H1 (cell line): ENCODE results near the gene CALY. TPM values are rescaled to one million over a fixed set of nuclear protein-coding genes. Genes with fewer than 3 reads are reported as not detected.

Experiments used
- CTCF ChIA-PET: fragments of 300-600 bp; sonication (Branson Sonifier 250); formaldehyde crosslinking; loops from one replicate; lab custom pipeline; 2021; ENCODE audit not compliant: partially characterized antibody; lab: Charles Lee
- POLR2A ChIA-PET: fragments of 300-600 bp; sonication (Branson Sonifier 250); formaldehyde crosslinking; loops from one replicate; lab custom pipeline; 2021; ENCODE audit warnings: inconsistent platforms; ENCODE audit not compliant: partially characterized antibody; lab: Charles Lee
- DNase-seq, 2 experiments: peaks; one replicate each; pipeline versions ENCODE4 v3.0.0 to v3.0.0-alpha.2; 2010 to 2022; ENCODE audit warnings: low spot score in 2 of 2, low read depth in 1 of 2, mixed read lengths in 1 of 2
- FAIRE-seq: peaks from 2 replicates; lab custom pipeline; 2011; peaks lifted over from hg19 to GRCh38; lab: Jason Lieb, UNC
- H2AFZ ChIP-seq: 2 replicates; pipeline ENCODE4 v1.8.1; 2012; ENCODE audit warnings: low read length, inconsistent platforms
- H2AK5ac ChIP-seq: 2 replicates; pipeline ENCODE4 v1.6.1; 2013; ENCODE audit warnings: low read depth, low read length
- H2BK120ac ChIP-seq: replicated peaks from 2 replicates; pipeline ENCODE3; 2013; ENCODE audit warnings: low read depth, low read length, inconsistent platforms
- H2BK12ac ChIP-seq: 2 replicates; pipeline ENCODE4 v1.6.1; 2013; ENCODE audit warnings: low read depth, low read length
- H2BK15ac ChIP-seq: 2 replicates; pipeline ENCODE4 v1.6.1; 2013; ENCODE audit warnings: low read length
- H2BK20ac ChIP-seq: 2 replicates; pipeline ENCODE4 v1.6.1; 2013; ENCODE audit warnings: low read length
- H2BK5ac ChIP-seq: 2 replicates; pipeline ENCODE4 v1.6.1; 2013; ENCODE audit warnings: low read depth, low read length
- H3K14ac ChIP-seq: 2 replicates; pipeline ENCODE4 v1.6.1; 2013; ENCODE audit warnings: inconsistent platforms; ENCODE audit not compliant: insufficient read length
- H3K18ac ChIP-seq: 2 replicates; pipeline ENCODE4 v1.6.1; 2013; ENCODE audit warnings: low read length; ENCODE audit errors: extremely low read depth
- H3K23ac ChIP-seq: 2 replicates; pipeline ENCODE4 v1.6.1; 2013; ENCODE audit warnings: inconsistent platforms; ENCODE audit not compliant: insufficient read length
- H3K23me2 ChIP-seq: 2 replicates; pipeline ENCODE4 v1.6.1; 2013; ENCODE audit warnings: low read depth, low read length
- H3K27ac ChIP-seq: 2 replicates; pipeline ENCODE4 v1.6.1; 2011; ENCODE audit warnings: low read depth, low read length, inconsistent platforms
- H3K27me3 ChIP-seq, 4 experiments: replicated peaks in 1 of 4; 1 replicate in 1 of 4; 2 replicates in 3 of 4; pipeline versions ENCODE4 v1.6.1 to v1.8.1; 2011 to 2013; ENCODE audit warnings: low read length in 3 of 4, mild to moderate bottlenecking in 3 of 4, inconsistent platforms in 2 of 4, mixed read lengths in 2 of 4, moderate library complexity in 1 of 4; ENCODE audit not compliant: control insufficient read depth in 3 of 4, insufficient read depth in 3 of 4; ENCODE audit errors: extremely low read depth in 1 of 4
- H3K36me3 ChIP-seq, 4 experiments: 2 replicates each; pipeline versions ENCODE4 v1.6.1 to v1.8.1; 2011 to 2013; ENCODE audit warnings: mild to moderate bottlenecking in 4 of 4, low read length in 3 of 4, moderate library complexity in 2 of 4, control low read depth in 1 of 4, inconsistent platforms in 1 of 4; ENCODE audit not compliant: insufficient read depth in 4 of 4, control insufficient read depth in 2 of 4
- H3K4ac ChIP-seq: replicated peaks from 2 replicates; pipeline ENCODE3; 2013; ENCODE audit warnings: low read length, low read depth, mixed read lengths, inconsistent platforms; ENCODE audit not compliant: insufficient read length
- H3K4me1 ChIP-seq, 4 experiments: replicated peaks in 1 of 4; 1 replicate in 1 of 4; 2 replicates in 3 of 4; pipeline versions ENCODE4 v1.6.1 to v1.8.1; 2011 to 2013; ENCODE audit warnings: low read length in 3 of 4, inconsistent platforms in 2 of 4, mixed read lengths in 1 of 4; ENCODE audit not compliant: insufficient read depth in 4 of 4, control insufficient read depth in 3 of 4
- H3K4me2 ChIP-seq, 2 experiments: 2 replicates each; pipeline versions ENCODE4 v1.6.1 to v1.8.1; 2011 to 2013; ENCODE audit warnings: low read depth in 2 of 2, low read length in 2 of 2, control low read depth in 1 of 2, inconsistent platforms in 1 of 2, mild to moderate bottlenecking in 1 of 2; ENCODE audit not compliant: insufficient read depth in 1 of 2
- H3K4me3 ChIP-seq, 4 experiments: fragments of 200-600, 300-600 bp in 1 of 4; sonication (generic), shearing (Covaris generic), sonication (Bioruptor Twin) in 1 of 4; 2 replicates each; pipeline versions ENCODE4 v1.5.1 to v1.8.1; 2011 to 2016; ENCODE audit warnings: low read length in 4 of 4, low read depth in 3 of 4, control low read depth in 2 of 4, inconsistent platforms in 2 of 4, mild to moderate bottlenecking in 2 of 4, mixed read lengths in 1 of 4, moderate library complexity in 1 of 4; ENCODE audit not compliant: insufficient read depth in 2 of 4; ENCODE audit errors: extremely low read depth in 1 of 4
- H3K56ac ChIP-seq: replicated peaks from 2 replicates; pipeline ENCODE3; 2013; ENCODE audit warnings: low read depth, mild to moderate bottlenecking, mixed read lengths, low read length, inconsistent platforms; ENCODE audit not compliant: insufficient read length
- H3K79me1 ChIP-seq: 2 replicates; pipeline ENCODE4 v1.6.1; 2013; ENCODE audit warnings: low read depth, low read length, control low read depth
- H3K79me2 ChIP-seq, 2 experiments: 2 replicates each; pipeline versions ENCODE4 v1.6.1 to v1.8.1; 2012 to 2013; ENCODE audit warnings: low read length in 2 of 2, mild to moderate bottlenecking in 2 of 2, inconsistent platforms in 1 of 2; ENCODE audit not compliant: insufficient read depth in 2 of 2, control insufficient read depth in 1 of 2
- H3K9ac ChIP-seq, 4 experiments: replicated peaks in 1 of 4; 1 replicate in 1 of 4; 2 replicates in 3 of 4; pipeline versions ENCODE4 v1.6.1 to v1.8.1; 2011 to 2013; ENCODE audit warnings: low read depth in 3 of 4, low read length in 3 of 4, control low read depth in 2 of 4, mild to moderate bottlenecking in 2 of 4, moderate library complexity in 2 of 4, inconsistent platforms in 1 of 4; ENCODE audit errors: extremely low read depth in 1 of 4
- H3K9me3 ChIP-seq, 2 experiments: 2 replicates each; pipeline versions ENCODE4 v1.6.1 to v1.8.1; 2012 to 2013; ENCODE audit warnings: mild to moderate bottlenecking in 2 of 2, moderate library complexity in 2 of 2, control low read depth in 1 of 2, inconsistent platforms in 1 of 2, low read depth in 1 of 2, low read length in 1 of 2, mixed read lengths in 1 of 2; ENCODE audit not compliant: insufficient read depth in 2 of 2
- H4K20me1 ChIP-seq, 2 experiments: replicated peaks in 1 of 2; 2 replicates each; pipeline versions ENCODE3 to v1.8.1; 2011 to 2013; ENCODE audit warnings: inconsistent platforms in 2 of 2, low read length in 2 of 2, mild to moderate bottlenecking in 1 of 2; ENCODE audit not compliant: insufficient read depth in 2 of 2, control insufficient read depth in 1 of 2
- H4K5ac ChIP-seq: 2 replicates; pipeline ENCODE4 v1.6.1; 2013; ENCODE audit warnings: low read length, low read depth, mixed read lengths, inconsistent platforms; ENCODE audit not compliant: insufficient read length
- H4K8ac ChIP-seq: 2 replicates; pipeline ENCODE4 v1.8.0; 2013; ENCODE audit warnings: mild to moderate bottlenecking, moderate library complexity, low read length, inconsistent platforms; ENCODE audit not compliant: insufficient read depth; ENCODE audit errors: extremely low read depth
- H4K91ac ChIP-seq: replicated peaks from 2 replicates; pipeline ENCODE3; 2013; ENCODE audit warnings: low read length, mixed read lengths, inconsistent platforms; ENCODE audit not compliant: insufficient read length
- CEBPB ChIP-seq: IDR thresholded peaks from 2 replicates; pipeline ENCODE4 v1.6.1; 2012; ENCODE audit warnings: low read depth, low read length
- POLR2A ChIP-seq, 2 experiments: IDR thresholded peaks; 1 replicate in 1 of 2; 2 replicates in 1 of 2; pipeline ENCODE4 v1.6.1; 2011; ENCODE audit warnings: low read depth in 2 of 2, low read length in 2 of 2, mild to moderate bottlenecking in 2 of 2; ENCODE audit errors: control extremely low read depth in 1 of 2
- ZNF274 ChIP-seq: IDR thresholded peaks from 2 replicates; pipeline ENCODE4 v1.7.0; 2012; ENCODE audit warnings: low read length, borderline replicate concordance; ENCODE audit errors: extremely low read depth
- WGBS, 2 experiments: shearing (Covaris generic) in 1 of 2; methylation state at CpG; one replicate each; pipeline versions ENCODE4 v1.1.6 to v1.1.7; 2013 to 2015; ENCODE audit warnings: low lambda C conversion rate in 2 of 2, mixed read lengths in 2 of 2, inconsistent platforms in 1 of 2, low coverage in 1 of 2, missing lambda C conversion rate in 1 of 2; ENCODE audit not compliant: insufficient replicate concordance in 2 of 2, insufficient coverage in 1 of 2, insufficient read length in 1 of 2; ENCODE audit errors: extremely low coverage in 1 of 2, missing lambda C conversion rate in 1 of 2; 5-methylcytosine and 5-hydroxymethylcytosine counted together
- polyA plus RNA-seq, 7 experiments: library from polyadenylated mRNA; depleted of rRNA in 3 of 7; stranded (reverse) in 5 of 7; unstranded in 2 of 7; fragments of >200 nt in 5 of 7; fragments of 200-250 nt in 2 of 7; gene quantifications; 1 replicate in 5 of 7; 2 replicates in 1 of 7; 4 replicates in 1 of 7; pipeline versions ENCODE4 v1.2.1 to v1.2.3, GENCODE V29; 2011 to 2013; ENCODE audit warnings: missing spikeins in 2 of 7, mixed read lengths in 2 of 7
- total RNA-seq: library from RNA; stranded (reverse); fragmentation: NEBNext Ultra II Directional; extraction: Animal tissue kit (Norgen Biotek cat#: 25700); gene quantifications from 2 replicates; pipeline ENCODE4 v1.2.1, GENCODE V29; 2021
- TF ChIP-seq, protein P1 (sequence below), 3 experiments: IDR thresholded peaks; 1 replicate in 2 of 3; 2 replicates in 1 of 3; pipeline versions ENCODE4 v1.5.1 to v1.6.1; 2011; ENCODE audit warnings: low read length in 3 of 3, mild to moderate bottlenecking in 3 of 3, inconsistent platforms in 2 of 3, low read depth in 1 of 3, moderate library complexity in 1 of 3; ENCODE audit not compliant: insufficient read depth in 1 of 3; ENCODE audit errors: control extremely low read depth in 1 of 3

CALY gene
- total and polyA plus RNA-seq, 2 of the 8 experiments (the other 6 are each of a cell fraction or from before 2014, with no cell fraction given) = 1.3 to 1.5 TPM

GRCh38 chr10:133350283-133350949, 13.7 kb upstream of the CALY start:
- Histone ChIP-seq H2AFZ (no peak overlapping the region), H3K14ac (no peak overlapping the region), H3K9ac (no peak overlapping the region), H2BK12ac (0 out of 2 replicates have a peak overlapping the region, but pooled peaks have one; percentile 33), H4K20me1 (peaks cover 7 to 15% of the 10 kb centered on the region in 2 experiments), H4K91ac (no peak overlapping the region), H3K4me1 (peaks cover 0 to 21% (median 2%) of the 10 kb centered on the region in 4 experiments; a peak in 4 of 7 replicates), H3K56ac (no peak overlapping the region), H4K8ac (peak overlapping the region; percentile 35), H2BK120ac (no peak overlapping the region), H3K23ac (no peak overlapping the region), H2BK20ac (no peak overlapping the region), H3K79me2 (no peaks in the 10 kb centered on the region), H2BK15ac (no peak overlapping the region), H4K5ac (no peak overlapping the region), H3K27ac (no peak overlapping the region), H3K27me3 (no peaks in the 10 kb centered on the region; a peak in 1 of 7 replicates), H3K36me3 (no peaks in the 10 kb centered on the region; a peak in 1 of 8 replicates), H3K79me1 (no peaks in the 10 kb centered on the region), H3K4me2 (no peak overlapping the region), H2AK5ac (no peak overlapping the region), H3K18ac (no peak overlapping the region), H3K4me3 (no peak overlapping the region), H2BK5ac (0 out of 2 replicates have a peak overlapping the region, but pooled peaks have one; percentile 35), H3K23me2 (peaks cover 4% of the 10 kb centered on the region; the same call in 1 of the 2 replicates), H3K9me3 (no peaks in the 10 kb centered on the region), H3K4ac (no peak overlapping the region)
- ChIA-PET CTCF (interaction anchor here (1.3 to 3.7 kb wide), 5 partner anchors 11 to 26 kb away, joined by 3 to 32 read pairs (median 11); no protein-coding TSS in a partner anchor), POLR2A (interaction anchor here (1.1 to 2.7 kb wide), 5 partner anchors 9 to 26 kb away, joined by 3 to 9 read pairs (median 7); no protein-coding TSS in a partner anchor)
- DNase-seq = no peak
- TF ChIP-seq, protein P1, sequence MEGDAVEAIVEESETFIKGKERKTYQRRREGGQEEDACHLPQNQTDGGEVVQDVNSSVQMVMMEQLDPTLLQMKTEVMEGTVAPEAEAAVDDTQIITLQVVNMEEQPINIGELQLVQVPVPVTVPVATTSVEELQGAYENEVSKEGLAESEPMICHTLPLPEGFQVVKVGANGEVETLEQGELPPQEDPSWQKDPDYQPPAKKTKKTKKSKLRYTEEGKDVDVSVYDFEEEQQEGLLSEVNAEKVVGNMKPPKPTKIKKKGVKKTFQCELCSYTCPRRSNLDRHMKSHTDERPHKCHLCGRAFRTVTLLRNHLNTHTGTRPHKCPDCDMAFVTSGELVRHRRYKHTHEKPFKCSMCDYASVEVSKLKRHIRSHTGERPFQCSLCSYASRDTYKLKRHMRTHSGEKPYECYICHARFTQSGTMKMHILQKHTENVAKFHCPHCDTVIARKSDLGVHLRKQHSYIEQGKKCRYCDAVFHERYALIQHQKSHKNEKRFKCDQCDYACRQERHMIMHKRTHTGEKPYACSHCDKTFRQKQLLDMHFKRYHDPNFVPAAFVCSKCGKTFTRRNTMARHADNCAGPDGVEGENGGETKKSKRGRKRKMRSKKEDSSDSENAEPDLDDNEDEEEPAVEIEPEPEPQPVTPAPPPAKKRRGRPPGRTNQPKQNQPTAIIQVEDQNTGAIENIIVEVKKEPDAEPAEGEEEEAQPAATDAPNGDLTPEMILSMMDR (IDR thresholded peaks at IDR 0.05; ENCODE audit: control extremely low read depth in 1 of 3, insufficient read depth in 1 of 3, low read depth in 1 of 3, low read length in 3 of 3) = no peak
- TF ChIP-seq POLR2A (IDR thresholded peaks at IDR 0.05; ENCODE audit: control extremely low read depth in 1 of 2, low read depth in 2 of 2, low read length in 2 of 2) (peak in 1 of 2 experiments; percentile 36; a peak in 1 of 3 replicates), ZNF274 (no peak), CEBPB (no peak)
- WGBS, 2 experiments = 88% methylated on average over 12 of the region's 12 CpGs; no CpG with 5 or more reads in 1 of the 2 experiments
- no peak for FAIRE-seq
